ENCODE data around the gene AKIRIN2.

AKIRIN2 gene

GRCh38 chr6:87684895-87685654, 17.0 kb downstream of the AKIRIN2 start:
- DNase-seq, result no peak

DNA sequence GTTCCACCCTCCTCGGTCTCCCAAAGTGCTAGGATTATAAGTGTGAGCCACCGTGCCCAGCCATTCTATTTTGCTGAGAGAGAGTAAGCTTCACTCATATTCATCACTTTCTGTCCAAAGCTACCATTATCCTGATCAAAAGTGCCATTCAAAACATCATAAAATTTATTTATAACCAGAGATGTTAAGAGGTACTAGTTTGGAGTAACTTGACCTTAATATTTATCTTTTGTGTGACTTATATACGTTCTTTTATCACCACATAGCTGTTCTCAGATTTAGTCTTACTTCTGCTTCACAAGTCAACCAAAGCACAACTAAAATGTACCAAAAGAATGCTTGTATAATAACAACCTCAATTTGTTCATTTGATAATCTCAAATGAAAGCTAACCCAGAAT, 18.1 kb downstream of the AKIRIN2 start:
- DNase-seq, result no peak

DNA sequence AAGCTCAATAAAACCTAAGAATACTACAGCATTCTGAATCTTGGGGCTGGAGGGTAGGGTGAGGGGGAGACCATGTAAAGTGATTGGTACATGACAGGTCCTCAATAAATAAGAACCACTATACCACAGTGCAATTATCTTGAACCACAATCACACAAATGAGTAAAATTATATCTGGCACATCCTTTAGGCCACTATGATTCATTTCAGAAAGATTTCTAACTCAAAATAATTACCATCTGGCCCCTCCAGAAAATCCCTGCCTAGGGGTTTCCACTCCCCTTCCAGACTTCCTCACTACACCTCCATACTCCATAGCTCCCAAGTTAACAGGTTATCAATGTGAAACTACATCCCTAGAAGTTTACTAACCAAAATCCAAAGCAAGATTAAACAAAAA, 19.7 kb downstream of the AKIRIN2 start:
- DNase-seq, result no peak

GRCh38 chr6:87675004-87675681, 26.9 kb downstream of the AKIRIN2 start:
- DNase-seq, result no peak

- no peak for DNase-seq
Observed at GRCh38 chr6:87674290-87674689, 27.7 kb downstream of the AKIRIN2 start.

DNA sequence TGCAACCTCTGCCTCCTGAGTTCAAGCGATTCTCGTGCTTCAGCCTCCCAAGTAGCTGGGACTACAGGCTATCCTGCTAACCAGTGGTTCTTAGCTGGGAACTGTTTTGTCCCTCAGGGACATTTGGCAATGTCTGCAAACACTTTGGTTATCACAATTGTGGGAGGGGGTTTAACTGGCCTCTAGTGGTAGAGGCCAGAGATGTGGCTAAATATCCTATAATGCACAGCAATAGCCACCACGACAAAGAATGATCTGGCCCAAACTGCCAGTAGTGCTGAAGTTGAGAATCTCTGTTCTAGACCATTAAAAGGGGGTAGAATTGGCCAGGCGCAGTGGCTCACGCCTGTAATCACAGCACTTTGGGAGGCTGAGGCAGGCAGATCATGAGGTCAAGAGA, 28.8 kb downstream of the AKIRIN2 start:
- no peak for DNase-seq

DNA sequence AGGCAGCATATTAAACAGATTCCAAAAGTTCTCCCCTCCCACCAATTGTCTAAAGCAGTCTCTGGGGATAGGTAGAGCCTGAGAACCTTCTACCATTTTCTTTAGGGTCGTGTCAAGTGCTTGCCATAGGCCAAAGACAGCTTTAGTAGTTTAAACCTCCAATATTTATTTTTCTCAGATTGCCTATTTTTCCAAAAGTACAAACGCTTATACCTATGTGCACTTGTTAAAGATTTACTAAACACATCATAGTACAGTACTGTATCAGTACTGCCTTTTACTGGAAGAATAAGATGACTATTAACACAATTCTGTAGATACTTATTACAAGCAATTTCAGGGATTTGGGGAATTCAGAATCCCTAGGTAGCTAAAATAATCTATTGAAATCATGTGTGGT, 29.4 kb downstream of the AKIRIN2 start:
- DNase-seq, result no peak

DNA sequence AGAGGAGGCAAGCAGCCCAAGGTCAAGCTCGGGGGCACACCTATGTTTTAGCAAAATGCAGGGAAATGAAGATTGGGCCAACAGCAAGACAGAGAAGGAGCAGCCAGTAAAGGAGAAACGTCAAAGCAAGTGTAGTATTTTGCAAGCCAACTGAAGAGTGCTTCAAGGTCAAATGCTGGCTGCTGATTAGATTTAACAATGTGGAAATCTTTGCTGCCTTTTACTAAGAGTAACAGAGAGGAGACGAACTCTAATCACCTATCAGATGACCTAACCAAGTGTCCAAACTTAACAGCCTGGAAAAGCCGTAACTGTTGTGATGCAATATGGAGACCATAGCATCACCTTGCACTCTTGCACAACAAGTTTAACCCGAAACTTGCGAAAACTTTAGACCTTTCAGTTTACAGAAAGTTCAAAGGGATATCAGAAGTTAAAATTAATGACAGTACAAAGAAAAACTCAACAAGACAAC, 30.4 kb downstream of the AKIRIN2 start:
- no peak for DNase-seq

DNA sequence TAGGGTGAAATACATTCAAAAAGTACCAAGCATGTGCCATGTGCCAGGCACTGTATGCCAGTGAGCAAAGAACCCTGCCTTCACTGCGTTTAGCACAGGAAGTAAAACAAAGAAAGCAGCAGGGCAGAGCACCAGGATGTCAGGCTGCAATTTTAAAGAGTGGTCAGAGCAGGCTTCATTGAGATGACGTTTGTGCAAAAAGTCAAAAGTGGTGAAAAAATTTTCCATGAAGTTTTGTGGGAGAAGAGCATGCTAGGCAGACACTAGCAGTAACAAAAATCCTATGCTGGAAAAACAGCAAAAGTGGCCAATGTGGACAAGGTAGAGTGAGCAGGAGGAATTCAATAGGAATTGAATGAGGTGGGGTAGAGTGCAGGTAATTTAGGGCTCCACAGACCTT, 31.3 kb downstream of the AKIRIN2 start:
- DNase-seq, result no peak

GRCh38 chr6:87669051-87669450, 33.0 kb downstream of the AKIRIN2 start:
- DNase-seq, result no peak

DNA sequence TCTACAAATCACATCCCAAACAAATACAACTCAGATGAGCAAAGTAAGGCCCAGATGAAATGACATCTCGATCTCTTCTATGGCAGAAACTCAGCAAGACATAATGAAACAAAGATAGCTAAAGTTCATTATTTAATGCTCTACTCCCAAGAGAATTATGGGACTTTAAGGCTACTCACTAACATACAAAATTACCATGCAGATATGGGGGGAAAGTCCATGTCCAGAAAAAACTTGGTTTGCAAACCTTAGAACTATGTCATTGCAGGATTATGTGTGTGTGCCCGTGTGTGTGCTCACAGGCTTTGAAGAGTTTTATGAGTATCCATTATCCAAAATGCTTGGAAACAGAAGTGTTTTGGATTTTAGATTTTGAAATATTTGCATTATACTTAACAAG, 34.0 kb downstream of the AKIRIN2 start:
- no peak for DNase-seq

GRCh38 chr6:87667032-87667431, 35.0 kb downstream of the AKIRIN2 start:
- DNase-seq, result no peak

- DNase-seq, result no peak
Observed at GRCh38 chr6:87664921-87665485, 37.0 kb downstream of the AKIRIN2 start.

DNA sequence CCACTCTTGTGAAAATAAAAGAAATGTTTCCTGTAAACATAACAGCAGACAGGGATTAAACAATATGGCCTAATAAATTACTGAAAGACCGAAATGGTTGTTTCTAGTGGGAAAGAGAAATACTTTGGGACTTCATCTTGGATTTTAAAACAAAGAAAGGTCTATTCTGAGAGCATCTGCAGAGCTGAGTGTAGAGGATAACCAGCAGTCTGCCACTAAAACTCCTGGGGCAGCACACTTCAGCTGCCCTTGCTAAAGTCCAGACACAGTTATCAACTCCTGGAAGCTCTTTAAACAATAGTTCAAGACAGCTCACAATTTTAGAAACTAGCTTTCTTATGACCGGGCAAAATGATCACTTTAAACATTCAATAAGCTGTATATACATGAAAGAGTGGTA, 38.6 kb downstream of the AKIRIN2 start:
- DNase-seq, result no peak

DNA sequence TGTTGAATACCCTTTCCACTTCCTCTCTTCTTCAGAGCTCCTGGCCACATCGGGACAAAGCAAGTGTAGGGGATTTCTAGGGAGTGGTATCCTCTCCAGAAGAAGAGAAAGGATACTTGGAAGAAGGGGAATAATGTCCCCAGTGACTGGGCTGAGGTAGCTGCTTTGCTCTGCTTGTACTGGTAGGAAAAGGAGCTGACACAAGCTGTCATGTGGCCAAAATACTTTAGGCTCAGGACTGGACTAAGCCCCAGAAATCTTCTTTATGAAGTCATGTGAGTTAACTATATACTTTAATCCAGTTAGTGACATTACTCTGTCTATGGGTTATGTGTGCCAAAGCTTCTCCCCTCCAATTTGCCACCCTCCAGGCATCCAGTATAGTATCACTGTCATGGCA, 40.5 kb downstream of the AKIRIN2 start:
- no peak for DNase-seq

DNA sequence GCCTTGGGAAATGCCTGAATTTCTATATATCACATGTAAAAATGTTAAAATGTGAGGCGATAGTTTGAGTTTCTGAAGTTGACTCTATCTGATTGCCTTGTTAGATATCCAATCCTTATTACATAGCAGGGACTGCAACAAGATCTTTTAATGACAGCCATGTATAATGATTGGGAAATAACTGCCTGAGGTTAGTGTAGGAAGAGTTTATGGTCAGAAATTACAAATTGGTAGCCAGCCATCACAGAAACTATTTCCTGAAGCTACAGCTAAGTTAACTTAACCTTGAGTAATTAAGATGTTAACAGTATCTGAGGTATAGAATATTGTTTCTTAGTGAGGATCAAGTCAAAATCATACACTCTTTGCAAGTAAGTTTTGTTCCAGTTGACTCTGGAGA, 41.0 kb downstream of the AKIRIN2 start:
- no peak for DNase-seq

DNA sequence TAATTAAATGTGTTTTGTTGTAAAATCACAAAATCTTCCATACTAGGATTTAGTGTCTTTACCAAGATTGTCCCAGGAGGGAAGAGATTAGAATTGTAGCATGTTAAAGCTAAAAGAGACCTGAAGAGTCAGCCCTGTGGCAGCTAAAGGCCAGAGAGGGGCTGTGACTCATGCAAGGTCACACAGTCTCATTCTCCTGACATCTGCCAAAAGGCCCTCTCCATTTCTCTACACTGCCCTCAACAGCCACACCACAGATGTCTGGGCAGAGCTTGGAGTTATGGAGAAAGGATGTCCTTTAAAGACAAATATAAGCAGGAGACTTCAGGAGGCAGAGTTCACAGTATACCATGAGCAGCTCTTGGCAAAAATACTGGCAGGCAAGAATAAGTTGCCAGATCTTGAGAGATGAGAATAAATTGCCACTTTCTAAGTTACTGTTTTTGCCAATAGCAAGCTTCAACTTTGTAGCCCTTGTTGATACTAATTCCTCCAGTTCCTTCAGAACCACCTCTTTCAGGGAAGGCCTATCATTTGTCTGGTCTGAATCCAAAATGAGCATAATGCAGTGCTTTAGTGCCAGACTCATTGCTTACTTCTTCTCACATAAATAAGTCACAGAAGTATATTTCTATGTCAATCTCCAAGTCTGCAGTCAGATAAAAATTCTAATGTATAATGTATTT, 41.7 kb downstream of the AKIRIN2 start:
- DNase-seq, result no peak

DNA sequence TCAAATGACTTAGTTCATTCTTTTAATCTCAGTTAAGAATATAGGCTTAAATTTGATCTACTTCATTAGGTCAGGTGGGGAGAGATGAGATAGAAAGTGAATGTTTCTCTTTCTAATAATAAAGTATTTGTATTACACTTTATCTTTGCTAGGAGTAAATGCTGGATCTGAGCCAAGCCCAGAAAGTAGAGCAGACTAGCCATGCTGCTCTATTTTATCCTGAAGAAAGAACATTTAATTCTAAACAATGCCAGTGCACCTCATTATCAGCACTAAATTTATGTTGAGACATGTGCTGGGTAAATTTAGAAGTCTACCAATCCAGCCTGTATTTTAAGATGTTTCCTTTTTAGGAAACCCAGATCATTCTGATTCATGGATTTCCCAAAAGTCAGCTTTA, 43.5 kb downstream of the AKIRIN2 start:
- no peak for DNase-seq

DNA sequence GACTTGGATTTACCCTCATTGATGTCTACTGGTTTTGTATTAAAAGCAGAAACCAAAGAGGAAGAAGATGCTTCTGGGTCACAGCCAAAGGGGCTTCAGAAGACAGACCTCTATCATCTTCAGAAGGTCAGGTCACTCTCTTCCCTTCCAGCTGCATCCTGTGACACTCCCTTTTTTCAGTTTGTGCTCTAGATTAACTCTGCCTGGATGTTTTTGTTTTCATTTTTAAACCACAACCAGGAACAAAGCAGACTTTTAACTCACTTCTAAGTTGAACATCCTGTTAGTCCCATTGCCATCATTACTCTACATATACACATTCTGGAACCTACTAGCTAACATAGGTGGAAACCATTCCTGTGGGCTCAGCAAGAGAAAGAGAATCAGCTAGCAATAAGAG, 45.2 kb downstream of the AKIRIN2 start:
- no peak for DNase-seq

DNA sequence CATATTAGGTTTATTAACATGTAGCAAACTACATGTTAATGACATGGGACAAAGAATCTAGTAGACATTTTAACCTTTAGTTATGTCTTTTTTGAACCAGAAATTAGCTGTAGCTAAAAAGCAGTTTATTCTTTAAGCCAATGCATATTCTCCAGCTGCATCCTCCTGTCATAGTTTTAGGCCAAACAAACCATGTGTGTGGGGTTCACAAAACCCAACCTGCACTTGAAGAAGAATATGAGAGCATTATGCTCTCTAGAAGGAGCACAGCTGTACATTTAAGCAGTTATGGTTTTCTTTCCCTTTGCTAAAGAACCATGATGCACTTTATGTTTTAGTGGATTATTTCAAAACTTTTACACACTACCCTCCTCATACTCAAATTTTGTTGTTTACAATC, 46.2 kb downstream of the AKIRIN2 start:
- DNase-seq, result no peak

GRCh38 chr6:87654875-87655454, 47.1 kb downstream of the AKIRIN2 start:
- DNase-seq, result no peak

DNA sequence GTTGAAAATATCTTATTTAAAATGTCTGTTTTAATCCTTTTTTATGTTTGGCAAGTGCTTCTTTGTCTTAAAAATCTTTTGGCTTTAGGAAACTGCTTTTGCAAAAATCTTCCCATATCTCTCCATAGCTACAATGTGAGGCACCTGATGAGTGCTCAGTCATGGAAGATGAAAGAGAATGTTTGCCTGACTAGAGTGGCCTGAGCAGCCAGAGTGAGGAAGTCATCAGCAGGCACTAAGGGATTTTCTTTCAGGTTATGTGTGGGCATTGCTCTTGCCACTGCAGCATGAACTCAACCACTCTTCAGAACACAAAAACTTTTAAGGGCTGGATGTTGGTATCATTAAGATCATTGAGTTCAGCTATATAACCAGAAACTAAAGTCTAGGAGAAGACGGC, 47.9 kb downstream of the AKIRIN2 start:
- no peak for DNase-seq
